GM18499 (cell line): ENCODE measurements around the gene C9orf50.
"Not testable (repeated sequence)": the region's sequence is repeated elsewhere in the genome, so short reads cannot be mapped to it uniquely, and the experiment has no call there.

Experiments used
- ATAC-seq: cut with Tn5 transposase; IDR thresholded peaks from one replicate; pipeline ENCODE4 v1.9.1; 2021; ENCODE audit warnings: moderate number of reproducible peaks; ENCODE audit not compliant: insufficient read depth, unreplicated experiment

Gene C9orf50

DNA sequence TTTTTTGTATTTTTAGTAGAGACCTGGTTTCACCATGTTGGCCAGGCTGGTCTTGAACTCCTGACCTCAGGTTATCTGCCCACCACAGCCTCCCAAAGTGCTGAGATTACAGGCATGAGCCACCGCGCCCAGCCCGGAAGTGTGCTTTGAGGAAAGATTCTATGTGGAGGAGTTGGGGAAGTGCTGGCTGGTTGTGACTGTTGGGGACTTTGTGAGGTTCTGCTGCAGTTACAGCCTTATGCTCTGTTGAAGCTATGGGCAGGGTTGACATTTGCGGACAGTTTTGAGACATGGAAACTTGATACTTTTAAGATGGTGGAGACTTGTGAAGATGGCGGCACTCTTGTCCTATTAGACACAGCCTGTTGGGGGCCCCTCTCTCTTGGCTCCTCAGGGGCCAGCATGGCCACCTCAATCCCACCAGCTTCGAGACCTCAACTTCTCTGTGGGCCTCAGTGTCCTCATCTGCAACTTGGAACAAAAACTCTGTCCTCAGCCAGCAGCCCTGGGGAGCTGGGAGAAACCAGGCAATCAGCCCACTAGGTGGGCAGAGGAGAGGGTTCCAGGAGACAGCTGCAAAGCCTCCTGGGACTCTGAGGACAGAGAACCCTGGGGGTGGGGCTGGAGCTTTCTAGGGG lies 24.9 kb downstream of the C9orf50 start:
- ATAC-seq: no peak

GRCh38 chr9:129595311-129595741 lies 25.6 kb downstream of the C9orf50 start:
- ATAC-seq: no peak

DNA sequence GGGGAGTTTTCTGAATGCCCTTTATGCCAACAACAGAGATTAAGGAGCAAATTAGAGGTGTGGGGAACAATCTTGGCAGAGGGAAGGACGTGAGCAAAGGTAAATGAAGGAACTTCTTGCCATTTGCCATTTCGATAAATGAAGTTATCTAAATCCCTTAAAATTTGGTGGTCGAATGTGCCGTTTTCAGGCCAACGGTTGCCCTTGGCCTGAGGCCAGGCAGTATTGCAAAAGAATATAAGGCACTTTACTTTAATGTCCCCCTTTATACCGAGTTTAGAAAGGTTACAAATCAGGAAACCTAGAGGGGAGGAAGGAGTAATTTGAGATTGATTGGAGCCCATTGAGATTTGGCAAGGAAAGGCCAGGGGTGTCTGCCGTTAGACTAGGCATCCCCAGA lies 26.3 kb downstream of the C9orf50 start:
- no peak for ATAC-seq

- not testable (repeated sequence) for ATAC-seq
These were observed 28.1 kb downstream of the C9orf50 start for GRCh38 chr9:129592790-129593189.

GRCh38 chr9:129591916-129592315 lies 29.0 kb downstream of the C9orf50 start:
- no peak for ATAC-seq

GRCh38 chr9:129590466-129590865 lies 30.4 kb downstream of the C9orf50 start:
- no peak for ATAC-seq

GRCh38 chr9:129587487-129588262 lies 33.2 kb downstream of the C9orf50 start:
- no peak for ATAC-seq

- no peak for ATAC-seq
These were observed 34.2 kb downstream of the C9orf50 start for GRCh38 chr9:129586685-129587084.

- no peak for ATAC-seq
These were observed 34.7 kb downstream of the C9orf50 start for GRCh38 chr9:129586245-129586644.

DNA sequence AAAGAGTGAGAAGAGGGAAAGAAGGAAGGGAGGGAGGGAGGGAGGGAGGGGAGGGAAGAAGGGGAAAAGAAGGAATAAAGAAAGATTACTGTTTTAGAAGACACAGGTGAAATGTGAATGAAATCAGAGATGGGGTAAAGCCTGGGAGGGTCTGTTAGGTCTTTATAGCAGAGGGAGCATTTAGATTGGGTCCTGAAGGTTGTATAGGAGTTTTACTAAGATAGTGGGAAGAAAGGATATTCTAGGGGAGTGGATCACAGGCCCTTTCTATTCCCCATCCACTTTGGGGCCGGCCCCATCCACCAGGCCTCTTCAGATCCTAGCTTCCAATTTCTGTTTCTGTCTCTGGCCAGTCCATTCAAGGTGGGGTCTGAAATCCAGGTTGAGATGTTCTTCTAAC lies 35.5 kb downstream of the C9orf50 start:
- no peak for ATAC-seq

GRCh38 chr9:129584136-129584535 lies 36.8 kb downstream of the C9orf50 start:
- no peak for ATAC-seq

DNA sequence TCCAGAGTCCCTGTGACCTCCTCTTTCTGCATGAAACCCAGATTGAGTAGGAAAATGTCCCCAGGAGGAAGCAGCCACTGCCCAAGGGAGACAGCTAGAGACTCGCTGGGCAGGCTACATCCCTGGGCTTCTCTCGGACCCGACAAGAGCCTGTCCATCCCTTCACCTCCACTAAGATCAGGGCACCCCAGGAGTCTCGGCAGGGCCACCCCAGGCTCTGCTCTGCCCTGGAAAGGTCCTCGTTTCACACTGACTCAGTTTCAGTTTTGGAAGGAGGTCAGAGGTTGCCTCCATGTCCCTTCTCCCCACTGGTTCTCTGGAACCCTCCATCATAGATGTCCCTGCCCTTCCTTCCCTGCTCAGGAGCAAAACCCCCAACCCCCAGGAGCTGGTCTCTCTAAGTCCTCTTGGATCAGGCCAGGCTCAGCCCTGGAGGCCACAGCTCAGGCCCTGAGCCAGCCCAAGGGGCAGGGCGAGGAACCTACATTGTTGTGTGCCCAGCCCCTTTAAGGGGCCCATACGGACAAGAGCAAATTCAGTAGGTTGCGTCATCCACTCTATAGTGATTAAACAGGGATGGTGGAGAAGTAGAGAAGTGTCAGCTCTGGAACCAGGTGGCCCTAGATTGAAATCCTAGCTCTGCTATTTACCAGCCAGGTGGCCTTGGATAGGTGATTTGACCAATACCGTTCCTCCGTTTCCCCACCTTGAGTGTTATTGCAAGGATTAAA lies 37.4 kb downstream of the C9orf50 start:
- no peak for ATAC-seq

DNA sequence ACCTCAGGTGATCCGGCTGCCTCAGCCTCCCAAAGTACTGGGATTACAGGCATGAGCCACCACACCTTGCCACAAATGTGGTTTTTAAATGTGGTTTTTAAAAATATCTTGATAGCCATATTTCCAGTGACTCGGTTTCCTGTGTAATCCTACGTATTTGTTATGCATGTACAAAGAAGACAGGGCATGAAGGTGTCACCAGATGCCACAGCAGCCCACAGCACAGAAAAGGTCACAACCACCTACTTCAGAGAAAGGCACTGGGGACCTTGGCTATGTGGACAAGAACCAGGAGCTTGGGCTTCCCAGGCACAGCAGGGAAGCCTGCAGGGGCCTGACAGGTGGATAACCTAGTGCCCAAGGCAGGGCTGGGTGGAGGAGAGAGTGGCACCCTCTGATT lies 38.0 kb downstream of the C9orf50 start:
- no peak for ATAC-seq

- no peak for ATAC-seq
These were observed 39.3 kb downstream of the C9orf50 start for GRCh38 chr9:129581505-129582189.

- no peak for ATAC-seq
These were observed 40.5 kb downstream of the C9orf50 start for GRCh38 chr9:129580211-129580915.

GRCh38 chr9:129579294-129579693 lies 41.6 kb downstream of the C9orf50 start:
- no peak for ATAC-seq

- no peak for ATAC-seq
These were observed 44.1 kb downstream of the C9orf50 start for GRCh38 chr9:129576546-129577543.

DNA sequence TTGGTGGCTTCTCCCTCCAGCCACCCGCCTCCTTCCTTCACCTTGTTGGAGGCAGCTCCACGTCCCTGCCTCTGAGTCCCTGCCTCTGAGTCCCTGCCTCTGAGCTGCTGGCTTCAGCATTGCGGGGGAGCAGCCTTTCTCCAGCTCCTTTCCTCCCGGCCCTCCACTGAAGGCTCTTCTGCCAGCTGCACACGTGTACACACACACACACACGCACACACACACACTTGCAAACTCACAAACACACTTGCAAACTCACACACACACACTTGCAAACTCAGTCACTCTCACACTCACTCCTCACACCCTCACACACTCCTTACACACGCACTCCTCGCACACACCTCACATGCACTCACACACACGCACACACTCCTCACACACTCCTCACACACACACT lies 45.1 kb downstream of the C9orf50 start:
- ATAC-seq: no peak
